ENCODE data around the gene TBX2.

Gene TBX2

GRCh38 chr17:61402978-61403800 lies 3.5 kb downstream of the TBX2 start:
- DNase-seq, result no peak

- peak; percentile 43 for DNase-seq
Observed at GRCh38 chr17:61403801-61404662, 4.4 kb downstream of the TBX2 start.

- no peak for DNase-seq
Observed at GRCh38 chr17:61404663-61404912, 4.9 kb downstream of the TBX2 start.

GRCh38 chr17:61404913-61405685 lies 5.5 kb downstream of the TBX2 start:
- peak; percentile 58 for DNase-seq

- peak; percentile 20 for DNase-seq
Observed at GRCh38 chr17:61405686-61406536, 6.3 kb downstream of the TBX2 start.

GRCh38 chr17:61406537-61406845 lies 6.8 kb downstream of the TBX2 start:
- DNase-seq, result no peak

GRCh38 chr17:61406971-61407911 lies 7.6 kb downstream of the TBX2 start:
- peak; percentile 23 for DNase-seq

- DNase-seq, result peak; percentile 48
Observed at GRCh38 chr17:61408151-61409041, 8.8 kb downstream of the TBX2 start.

- DNase-seq, result peak; percentile 92
Observed at GRCh38 chr17:61409301-61410112, 9.9 kb downstream of the TBX2 start.

GRCh38 chr17:61410141-61411010 lies 10.7 kb downstream of the TBX2 start:
- peak; percentile 86 for DNase-seq

GRCh38 chr17:61411011-61411260 lies 11.3 kb downstream of the TBX2 start:
- no peak for DNase-seq

GRCh38 chr17:61411261-61412142 lies 11.9 kb downstream of the TBX2 start:
- peak; percentile 81 for DNase-seq

- DNase-seq, result peak; percentile 94
Observed at GRCh38 chr17:61412143-61412859, 12.7 kb downstream of the TBX2 start.

GRCh38 chr17:61412860-61413660 lies 13.4 kb downstream of the TBX2 start:
- no peak for DNase-seq

GRCh38 chr17:61413661-61414126 lies 14.1 kb downstream of the TBX2 start:
- DNase-seq, result peak; percentile 26

All from right hindlimb (tissue), 1 donor.